ENCODE results near the gene VWC2L.

DNA sequence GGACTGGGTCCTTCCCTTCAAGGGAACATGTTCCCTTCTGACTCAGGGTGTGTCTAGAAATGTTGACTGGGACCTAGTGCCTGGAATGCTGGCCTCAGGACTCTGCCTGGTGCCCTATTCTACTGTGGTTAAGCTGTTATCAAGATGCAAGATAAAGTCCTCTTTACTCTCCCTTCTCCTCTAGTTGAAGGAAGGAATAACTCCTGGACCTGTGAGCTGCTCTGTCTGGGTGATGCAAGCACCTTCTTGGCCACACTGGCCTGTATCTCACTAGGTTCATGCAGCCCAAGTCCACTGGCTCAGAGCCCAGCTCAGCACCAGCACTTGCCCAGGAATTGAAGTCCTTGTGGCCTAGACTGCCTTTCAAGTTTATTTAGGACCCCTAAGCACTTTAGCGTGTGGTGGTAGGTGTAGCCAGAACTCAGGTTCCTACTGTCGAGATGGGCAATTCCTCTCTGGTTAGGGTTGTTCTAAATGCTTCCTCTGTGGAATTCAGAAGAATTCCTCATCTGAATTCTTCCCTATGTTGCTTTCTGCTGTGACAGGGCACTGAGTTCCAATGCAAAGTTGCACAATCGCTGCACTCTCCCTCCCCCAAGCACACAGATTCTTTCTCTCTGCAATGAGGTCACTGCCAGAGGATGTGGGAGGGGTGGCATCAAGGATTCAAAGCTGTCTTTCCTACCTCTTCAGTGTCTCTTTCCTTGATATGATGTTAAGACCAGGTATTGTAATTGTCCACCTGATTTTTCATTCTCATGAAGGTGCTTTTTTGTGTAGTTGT is 54.7 kb downstream of the VWC2L start:
- TF ChIP-seq POLR2AphosphoS5 (IDR thresholded peaks at IDR 0.05; ENCODE audit: low read depth, low read length), result no peak
- no peak for TF ChIP-seq POLR2A (IDR thresholded peaks at IDR 0.05; ENCODE audit: low read depth, low read length)

Measured in GM12892 (cell line).